ENCODE data around the gene SNTB2. TPM values are rescaled to one million over a fixed set of nuclear protein-coding genes. Genes with fewer than 3 reads are reported as not detected.

SNTB2 gene
- total RNA-seq, 1 donor from 2014 or later = 36.1 TPM

GRCh38 chr16:69171325-69172084 is 15.5 kb upstream of the SNTB2 start:
- ATAC-seq = no peak

GRCh38 chr16:69176033-69176800 is 10.7 kb upstream of the SNTB2 start:
- TF ChIP-seq CTCF (IDR thresholded peaks at IDR 0.05) = no peak
- Histone ChIP-seq H3K36me3 (no peaks in the 10 kb centered on the region), H3K27me3 (ENCODE audit: low read depth) (no peaks in the 10 kb centered on the region), H3K4me3 (no peak overlapping the region), H3K4me1 (peaks cover 53% of the 10 kb centered on the region), H3K27ac (no peak overlapping the region), H3K9me3 (no peaks in the 10 kb centered on the region)
- intact Hi-C loops (cut with DNase I) = no loop called here
- DNase-seq (no peak), ATAC-seq (no peak)

More at GRCh38 chr16:69171325-69172084, 15.5 kb upstream of the SNTB2 start:
- H3K27ac ChIP-seq = peak overlapping the region; percentile 67
- H3K4me3 ChIP-seq = no peak overlapping the region
- no peak for DNase-seq
- no peak for TF ChIP-seq CTCF (IDR thresholded peaks at IDR 0.05)
- H3K4me1 ChIP-seq = peaks cover 44% of the 10 kb centered on the region
- H3K27me3 ChIP-seq (ENCODE audit: low read depth) = no peaks in the 10 kb centered on the region
- no peaks in the 10 kb centered on the region for H3K9me3 ChIP-seq
- H3K36me3 ChIP-seq = peaks cover 28% of the 10 kb centered on the region
- intact Hi-C loops (cut with DNase I) = no loop called here

- Histone ChIP-seq H3K27me3 (ENCODE audit: low read depth) (no peaks in the 10 kb centered on the region), H3K27ac (peak overlapping the region; percentile 44), H3K4me3 (no peak overlapping the region), H3K9me3 (no peaks in the 10 kb centered on the region), H3K4me1 (peaks cover 32% of the 10 kb centered on the region), H3K36me3 (no peaks in the 10 kb centered on the region)
- DNase-seq = peak; percentile 65
- peak; percentile 79 to 87 for ATAC-seq
- intact Hi-C loops (cut with DNase I) = no loop called here
- TF ChIP-seq CTCF (IDR thresholded peaks at IDR 0.05) = no peak
These were observed 7.5 kb upstream of the SNTB2 start for GRCh38 chr16:69179328-69180010.

- Histone ChIP-seq H3K4me1 (peaks cover 29% of the 10 kb centered on the region), H3K36me3 (no peaks in the 10 kb centered on the region), H3K27me3 (ENCODE audit: low read depth) (no peaks in the 10 kb centered on the region), H3K9me3 (no peaks in the 10 kb centered on the region), H3K27ac (peak overlapping the region; percentile 4), H3K4me3 (no peak overlapping the region)
- ATAC-seq = peak; percentile 5 to 19
- TF ChIP-seq CTCF (IDR thresholded peaks at IDR 0.05) = no peak
- DNase-seq = no peak
- intact Hi-C loops (cut with DNase I) = no loop called here
These were observed 7.0 kb upstream of the SNTB2 start for GRCh38 chr16:69180011-69180338.

- Histone ChIP-seq H3K27ac (no peak overlapping the region), H3K4me1 (peaks cover 36% of the 10 kb centered on the region), H3K27me3 (ENCODE audit: low read depth) (no peaks in the 10 kb centered on the region), H3K4me3 (no peak overlapping the region), H3K9me3 (no peaks in the 10 kb centered on the region), H3K36me3 (no peaks in the 10 kb centered on the region)
- TF ChIP-seq CTCF (IDR thresholded peaks at IDR 0.05) = no peak
- DNase-seq (no peak), ATAC-seq (no peak)
- intact Hi-C loops (cut with DNase I) = no loop called here
These were observed 4.1 kb upstream of the SNTB2 start for GRCh38 chr16:69182730-69183416.

Data from lower lobe of right lung (tissue), 2 donors.